Testis (tissue), 3 donors: ENCODE results near the gene HMCN2. TPM values are rescaled to one million over a fixed set of nuclear protein-coding genes. Genes with fewer than 3 reads are reported as not detected.

ENCODE experiments used
- DNase-seq: peaks from one replicate; pipeline ENCODE4 v3.0.0-alpha.2; 2019
- H3K27ac ChIP-seq, 2 donors: fragments of 200-600 bp; sonication (generic); one replicate each; pipeline ENCODE4 v1.5.1; 2019
- H3K27me3 ChIP-seq: fragments of 200-600 bp; sonication (generic); one replicate; pipeline ENCODE4 v1.5.1; 2019
- H3K36me3 ChIP-seq: fragments of 200-600 bp; sonication (generic); one replicate; pipeline ENCODE4 v1.5.1; 2017; ENCODE audit warnings: low read depth; ENCODE audit errors: missing control alignments
- H3K4me1 ChIP-seq: fragments of 200-600 bp; sonication (generic); one replicate; pipeline ENCODE4 v1.5.1; 2019
- H3K4me3 ChIP-seq, 2 donors: fragments of 200-600 bp; sonication (generic); one replicate each; pipeline ENCODE4 v1.5.1; 2017 to 2019
- H3K9me3 ChIP-seq: fragments of 200-600 bp; sonication (generic); one replicate; pipeline ENCODE4 v1.5.1; 2017
- POLR2A ChIP-seq: fragments of 450-650 bp; IDR thresholded peaks from one replicate; pipeline ENCODE4 v1.6.1; 2017; ENCODE audit warnings: antibody characterized with exemption, mild to moderate bottlenecking, moderate library complexity
- WGBS, 2 donors: methylation state at CpG; one replicate each; pipeline ENCODE4 v1.1.5; 2018; 5-methylcytosine and 5-hydroxymethylcytosine counted together
- intact Hi-C: fragments of 100-400 bp; cut with DNase I; formaldehyde crosslinking; loops from one replicate; pipeline ENCODE4 v1.15.1; 2023; ENCODE audit warnings: low total_unique reads
- polyA plus RNA-seq: library from polyadenylated mRNA; stranded (reverse); fragments of 350-450 nt; fragmentation: Illumina TruSeq; extraction: RNeasy Lipid Tissue Mini Kit (QIAGEN cat#74804); gene quantifications from one replicate; pipeline ENCODE4 v1.2.3, GENCODE V29; 2014; ENCODE audit warnings: low read depth, low replicate concordance; ENCODE audit not compliant: insufficient read depth
- total RNA-seq, 2 donors: library from RNA; depleted of rRNA; stranded (reverse); fragments of >200 nt; gene quantifications; one replicate each; pipeline ENCODE4 v1.2.3, GENCODE V29; 2016
- TF ChIP-seq, protein P1 (sequence below), 3 experiments: fragments of 450-650 bp in 2 of 3; fragments of 200-600 bp in 1 of 3; sonication (generic) in 1 of 3; IDR thresholded peaks; one replicate each; pipeline ENCODE4 v1.5.1; 2016 to 2019; ENCODE audit warnings: antibody characterized with exemption in 3 of 3, mild to moderate bottlenecking in 2 of 3, moderate library complexity in 1 of 3

The HMCN2 gene
- total and polyA plus RNA-seq, 3 donors from 2014 or later = 10.2 to 17.7 (median 15.5) TPM

DNA sequence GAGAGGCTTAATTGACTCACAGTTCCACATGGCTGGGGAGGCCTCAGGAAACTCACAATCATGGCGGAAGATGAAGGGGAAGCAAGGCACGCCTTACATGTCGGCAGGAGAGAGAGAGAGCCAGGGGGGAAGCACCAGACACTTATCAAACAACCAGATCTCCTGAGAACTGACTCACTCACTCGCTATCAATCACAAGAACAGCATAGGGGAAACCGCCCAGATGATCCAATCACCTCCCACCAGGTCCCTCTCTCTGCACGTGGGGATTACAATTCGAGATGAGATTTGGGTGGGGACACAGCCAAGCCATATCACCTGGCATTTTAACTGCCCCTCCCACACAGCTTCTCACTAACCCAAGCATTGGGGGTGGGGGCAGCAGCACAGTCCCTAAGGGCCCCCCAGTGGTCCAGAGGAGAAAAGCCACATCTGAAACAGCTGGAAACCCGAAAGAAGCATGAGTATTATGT is 103.1 kb downstream of the HMCN2 start:
- WGBS, 2 donors = 73 to 81% methylated on average over 8 of the region's 8 CpGs
- Histone ChIP-seq H3K36me3 (no peaks in the 10 kb centered on the region), H3K27me3 (no peaks in the 10 kb centered on the region), H3K4me1 (no peaks in the 10 kb centered on the region), H3K4me3 (no peak overlapping the region), H3K27ac (no peak overlapping the region), H3K9me3 (no peaks in the 10 kb centered on the region)
- no peak for TF ChIP-seq POLR2A
- TF ChIP-seq, protein P1, sequence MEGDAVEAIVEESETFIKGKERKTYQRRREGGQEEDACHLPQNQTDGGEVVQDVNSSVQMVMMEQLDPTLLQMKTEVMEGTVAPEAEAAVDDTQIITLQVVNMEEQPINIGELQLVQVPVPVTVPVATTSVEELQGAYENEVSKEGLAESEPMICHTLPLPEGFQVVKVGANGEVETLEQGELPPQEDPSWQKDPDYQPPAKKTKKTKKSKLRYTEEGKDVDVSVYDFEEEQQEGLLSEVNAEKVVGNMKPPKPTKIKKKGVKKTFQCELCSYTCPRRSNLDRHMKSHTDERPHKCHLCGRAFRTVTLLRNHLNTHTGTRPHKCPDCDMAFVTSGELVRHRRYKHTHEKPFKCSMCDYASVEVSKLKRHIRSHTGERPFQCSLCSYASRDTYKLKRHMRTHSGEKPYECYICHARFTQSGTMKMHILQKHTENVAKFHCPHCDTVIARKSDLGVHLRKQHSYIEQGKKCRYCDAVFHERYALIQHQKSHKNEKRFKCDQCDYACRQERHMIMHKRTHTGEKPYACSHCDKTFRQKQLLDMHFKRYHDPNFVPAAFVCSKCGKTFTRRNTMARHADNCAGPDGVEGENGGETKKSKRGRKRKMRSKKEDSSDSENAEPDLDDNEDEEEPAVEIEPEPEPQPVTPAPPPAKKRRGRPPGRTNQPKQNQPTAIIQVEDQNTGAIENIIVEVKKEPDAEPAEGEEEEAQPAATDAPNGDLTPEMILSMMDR (IDR thresholded peaks at IDR 0.05) = no peak
- intact Hi-C loops = no loop called here
- no peak for DNase-seq

DNA sequence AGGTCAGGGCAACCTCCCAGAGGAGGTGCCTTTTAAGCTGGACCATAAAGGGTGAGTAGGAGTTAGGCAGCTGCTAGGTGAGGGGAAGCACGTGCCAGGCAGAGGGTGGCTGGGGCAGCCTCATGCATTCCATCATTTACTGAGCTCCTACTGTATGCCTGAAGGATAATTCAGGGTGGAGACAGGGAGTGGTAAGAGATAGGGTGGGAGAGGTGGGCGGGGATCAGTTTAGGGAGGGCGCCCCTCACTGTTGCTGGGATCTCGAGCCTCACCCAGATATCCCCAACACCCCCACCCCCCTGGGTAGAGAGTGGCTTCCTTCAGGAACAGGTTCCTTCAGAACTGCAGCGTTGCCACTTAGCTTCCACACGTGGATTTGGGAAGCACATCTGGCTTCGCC is 104.7 kb downstream of the HMCN2 start:
- no peak for TF ChIP-seq POLR2A
- TF ChIP-seq, protein P1 (IDR thresholded peaks at IDR 0.05) = no peak
- intact Hi-C loops = no loop called here
- no peak for DNase-seq
- Histone ChIP-seq H3K4me1 (no peaks in the 10 kb centered on the region), H3K9me3 (no peaks in the 10 kb centered on the region), H3K4me3 (no peak overlapping the region), H3K27ac (no peak overlapping the region), H3K27me3 (no peaks in the 10 kb centered on the region), H3K36me3 (no peaks in the 10 kb centered on the region)
- WGBS, 2 donors = 82 to 89% methylated on average over 6 to 7 of the region's 7 CpGs

DNA sequence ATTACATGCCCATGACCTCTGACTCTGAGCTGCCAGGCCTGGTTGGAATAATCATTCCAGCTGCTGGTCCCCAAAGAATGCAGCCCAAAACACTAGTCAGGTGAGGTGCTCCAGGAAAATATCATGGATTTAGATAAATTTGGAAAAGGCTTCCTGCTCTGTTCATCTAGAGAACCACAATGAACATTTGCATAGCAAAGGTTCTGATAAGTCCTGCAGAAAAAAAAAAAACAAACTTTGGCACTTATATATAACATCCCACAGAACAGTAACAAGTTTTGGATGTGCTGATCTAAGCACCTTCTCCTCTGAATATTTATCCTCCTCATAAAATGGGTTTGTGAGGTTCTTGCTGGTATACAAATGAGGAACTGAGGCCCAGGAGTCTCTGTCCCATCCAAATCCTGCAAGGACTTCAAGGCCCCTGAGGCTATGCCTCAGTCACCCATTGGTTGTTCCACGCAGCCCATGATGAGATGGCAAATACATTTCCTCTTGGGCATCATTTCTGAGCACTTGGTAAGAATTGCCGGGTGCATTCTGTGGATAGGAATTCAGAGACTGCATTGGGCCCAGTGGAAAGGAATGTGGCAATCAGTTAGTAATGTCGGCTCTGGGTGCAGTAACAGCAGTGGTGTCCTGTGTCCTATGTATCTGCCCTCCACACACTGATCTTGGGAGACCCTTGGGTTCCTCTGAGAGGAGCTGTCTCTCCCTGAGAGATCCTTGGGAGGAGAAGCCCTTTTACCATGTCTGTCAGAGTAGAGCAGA is 105.8 kb downstream of the HMCN2 start:
- DNase-seq = no peak
- Histone ChIP-seq H3K27me3 (no peaks in the 10 kb centered on the region), H3K4me1 (no peaks in the 10 kb centered on the region), H3K4me3 (no peak overlapping the region), H3K27ac (no peak overlapping the region), H3K9me3 (no peaks in the 10 kb centered on the region), H3K36me3 (no peaks in the 10 kb centered on the region)
- TF ChIP-seq, protein P1 (IDR thresholded peaks at IDR 0.05) = no peak
- no peak for TF ChIP-seq POLR2A
- 82 to 90% methylated on average over 3 of the region's 3 CpGs for WGBS, 2 donors
- intact Hi-C loops = no loop called here

DNA sequence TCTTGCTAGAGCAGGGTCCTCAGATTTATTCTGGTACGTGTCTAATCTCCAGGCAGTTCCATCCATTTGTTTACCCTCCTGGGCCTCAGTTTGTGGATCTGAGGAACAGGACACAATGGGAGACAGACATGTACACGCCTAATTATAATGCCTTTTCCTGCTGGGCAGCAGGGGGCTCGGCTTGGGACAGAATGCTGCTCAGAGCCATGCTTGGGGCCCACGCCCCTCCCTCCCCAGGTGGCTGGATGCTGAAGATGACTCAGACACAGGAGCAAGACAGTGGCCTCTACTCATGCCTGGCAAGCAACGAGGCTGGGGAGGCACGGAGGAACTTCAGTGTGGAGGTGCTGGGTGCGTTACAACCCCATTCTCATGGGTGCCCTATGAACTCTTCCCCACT is 106.5 kb downstream of the HMCN2 start:
- Histone ChIP-seq H3K9me3 (no peaks in the 10 kb centered on the region), H3K27ac (no peak overlapping the region), H3K36me3 (no peaks in the 10 kb centered on the region), H3K4me1 (no peaks in the 10 kb centered on the region), H3K27me3 (no peaks in the 10 kb centered on the region), H3K4me3 (no peak overlapping the region)
- 87 to 91% methylated on average over 2 to 7 of the region's 7 CpGs for WGBS, 2 donors
- no peak for DNase-seq
- intact Hi-C loops = no loop called here
- TF ChIP-seq POLR2A = no peak
- TF ChIP-seq, protein P1 (IDR thresholded peaks at IDR 0.05) = no peak
